ENCODE measurements around the gene MEF2B.

MEF2B gene

DNA sequence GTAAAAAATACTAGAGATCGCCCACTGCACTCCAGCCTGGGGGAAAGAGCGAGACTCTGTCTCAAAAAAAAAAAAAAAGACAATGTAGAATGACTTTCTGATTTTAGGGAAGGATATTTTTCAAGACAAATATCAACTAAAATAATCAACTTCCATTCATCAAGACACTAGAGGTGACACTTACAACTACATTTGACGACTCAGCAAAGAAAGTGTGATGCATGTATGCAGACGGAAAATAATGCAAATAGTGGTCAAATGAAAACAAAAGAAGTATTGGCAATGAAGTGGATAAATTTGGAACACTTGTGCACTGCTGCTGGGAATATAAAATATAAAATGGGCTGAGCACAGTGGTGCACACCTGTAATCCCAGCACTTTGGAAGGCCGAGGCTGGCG is 44.0 kb downstream of the MEF2B start:
- Histone ChIP-seq H3K4me3 (no peak overlapping the region), H3K9me3 (peaks cover 0 to 6% (median 0%) of the 10 kb centered on the region in 3 donors), H3K27me3 (no peaks in the 10 kb centered on the region), H3K4me1 (no peaks in the 10 kb centered on the region), H3K36me3 (peaks cover 7 to 35% (median 12%) of the 10 kb centered on the region in 3 donors), H3K27ac (no peak overlapping the region)
- DNase-seq: no peak
- TF ChIP-seq, protein P1, sequence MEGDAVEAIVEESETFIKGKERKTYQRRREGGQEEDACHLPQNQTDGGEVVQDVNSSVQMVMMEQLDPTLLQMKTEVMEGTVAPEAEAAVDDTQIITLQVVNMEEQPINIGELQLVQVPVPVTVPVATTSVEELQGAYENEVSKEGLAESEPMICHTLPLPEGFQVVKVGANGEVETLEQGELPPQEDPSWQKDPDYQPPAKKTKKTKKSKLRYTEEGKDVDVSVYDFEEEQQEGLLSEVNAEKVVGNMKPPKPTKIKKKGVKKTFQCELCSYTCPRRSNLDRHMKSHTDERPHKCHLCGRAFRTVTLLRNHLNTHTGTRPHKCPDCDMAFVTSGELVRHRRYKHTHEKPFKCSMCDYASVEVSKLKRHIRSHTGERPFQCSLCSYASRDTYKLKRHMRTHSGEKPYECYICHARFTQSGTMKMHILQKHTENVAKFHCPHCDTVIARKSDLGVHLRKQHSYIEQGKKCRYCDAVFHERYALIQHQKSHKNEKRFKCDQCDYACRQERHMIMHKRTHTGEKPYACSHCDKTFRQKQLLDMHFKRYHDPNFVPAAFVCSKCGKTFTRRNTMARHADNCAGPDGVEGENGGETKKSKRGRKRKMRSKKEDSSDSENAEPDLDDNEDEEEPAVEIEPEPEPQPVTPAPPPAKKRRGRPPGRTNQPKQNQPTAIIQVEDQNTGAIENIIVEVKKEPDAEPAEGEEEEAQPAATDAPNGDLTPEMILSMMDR (IDR thresholded peaks at IDR 0.05): no peak
- intact Hi-C loops (cut with DNase I; ENCODE audit: low total_unique reads): no loop called here

DNA sequence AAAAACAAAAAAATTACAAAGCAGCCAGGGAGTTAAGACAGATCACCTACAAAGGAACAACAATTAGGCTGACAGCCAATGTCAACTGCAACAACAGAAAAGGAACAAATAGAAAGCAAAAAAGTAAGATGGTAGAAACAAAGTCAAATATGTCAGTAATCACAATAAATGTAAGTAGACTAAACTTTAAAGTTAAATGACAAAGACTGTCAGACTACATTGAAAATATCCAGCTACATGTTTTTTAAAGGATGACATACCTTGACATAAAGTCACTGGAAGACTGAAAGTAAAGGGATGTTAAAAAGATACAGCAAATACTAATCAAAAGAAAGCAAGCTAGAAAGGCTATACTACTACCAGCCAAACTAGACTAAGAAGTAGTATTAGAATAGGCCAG is 46.7 kb downstream of the MEF2B start:
- peaks cover 23 to 43% (median 24%) of the 10 kb centered on the region in 3 donors for H3K36me3 ChIP-seq
- DNase-seq: no peak
- H3K27ac ChIP-seq: no peak overlapping the region
- no peaks in the 10 kb centered on the region for H3K4me1 ChIP-seq
- H3K4me3 ChIP-seq: no peak overlapping the region
- H3K27me3 ChIP-seq: no peaks in the 10 kb centered on the region
- TF ChIP-seq, protein P1 (IDR thresholded peaks at IDR 0.05): no peak
- intact Hi-C loops (cut with DNase I; ENCODE audit: low total_unique reads): no loop called here
- peaks cover 0 to 6% (median 0%) of the 10 kb centered on the region in 3 donors for H3K9me3 ChIP-seq

DNA sequence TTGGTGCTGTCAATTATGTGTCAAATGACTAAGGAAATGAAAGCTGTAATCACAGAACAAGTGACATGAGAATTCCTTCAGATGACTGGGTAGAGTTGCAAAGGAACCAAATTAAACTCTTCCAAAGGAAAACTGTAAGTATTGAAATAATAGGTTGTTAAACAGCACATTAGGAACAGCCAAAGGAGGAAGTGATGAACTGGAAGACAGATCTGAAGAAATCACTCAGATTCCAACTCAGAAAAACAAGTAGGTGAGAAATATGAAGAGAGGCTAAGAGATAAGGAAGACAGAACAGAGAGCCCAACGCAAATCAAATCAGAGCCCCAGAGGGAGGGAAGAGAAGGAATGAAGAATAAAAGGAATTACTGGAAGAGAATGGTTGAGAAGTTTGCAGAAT is 47.2 kb downstream of the MEF2B start:
- H3K36me3 ChIP-seq: peaks cover 23 to 48% (median 24%) of the 10 kb centered on the region in 3 donors
- H3K9me3 ChIP-seq: peaks cover 0 to 6% (median 0%) of the 10 kb centered on the region in 3 donors

DNA sequence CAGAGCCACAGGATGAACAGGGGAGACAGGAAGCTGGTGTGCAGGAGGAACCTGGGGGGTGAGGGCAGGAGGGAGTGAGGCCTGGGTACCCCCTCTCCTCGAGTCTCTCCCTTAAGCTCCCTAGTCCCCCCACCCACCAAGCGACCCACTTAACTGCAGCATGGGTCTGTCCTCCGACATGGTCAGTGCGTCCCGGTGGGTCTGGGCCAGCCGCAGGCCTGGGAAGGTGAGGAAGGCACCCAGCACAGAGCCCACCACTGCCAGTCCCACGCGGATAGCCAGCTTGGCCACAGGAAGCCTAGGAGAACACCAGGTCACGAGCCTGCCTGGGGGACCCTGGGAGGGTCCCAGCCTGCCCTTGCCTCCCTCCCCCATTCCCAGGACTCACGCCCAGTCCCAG is 48.7 kb downstream of the MEF2B start:
- Histone ChIP-seq H3K36me3 (peaks cover 23 to 48% (median 24%) of the 10 kb centered on the region in 3 donors), H3K27ac (no peak overlapping the region), H3K27me3 (no peaks in the 10 kb centered on the region), H3K4me1 (no peaks in the 10 kb centered on the region), H3K9me3 (peaks cover 0 to 6% (median 0%) of the 10 kb centered on the region in 3 donors), H3K4me3 (no peak overlapping the region)
- intact Hi-C loops (cut with DNase I; ENCODE audit: low total_unique reads): no loop called here
- no peak for DNase-seq
- TF ChIP-seq, protein P1 (IDR thresholded peaks at IDR 0.05): no peak

More for the DNA sequence above, 47.2 kb downstream of the MEF2B start:
- intact Hi-C loops (cut with DNase I; ENCODE audit: low total_unique reads): no loop called here
- no peaks in the 10 kb centered on the region for H3K4me1 ChIP-seq
- TF ChIP-seq, protein P1 (IDR thresholded peaks at IDR 0.05): no peak
- no peaks in the 10 kb centered on the region for H3K27me3 ChIP-seq
- H3K27ac ChIP-seq: no peak overlapping the region
- DNase-seq: no peak
- no peak overlapping the region for H3K4me3 ChIP-seq

DNA sequence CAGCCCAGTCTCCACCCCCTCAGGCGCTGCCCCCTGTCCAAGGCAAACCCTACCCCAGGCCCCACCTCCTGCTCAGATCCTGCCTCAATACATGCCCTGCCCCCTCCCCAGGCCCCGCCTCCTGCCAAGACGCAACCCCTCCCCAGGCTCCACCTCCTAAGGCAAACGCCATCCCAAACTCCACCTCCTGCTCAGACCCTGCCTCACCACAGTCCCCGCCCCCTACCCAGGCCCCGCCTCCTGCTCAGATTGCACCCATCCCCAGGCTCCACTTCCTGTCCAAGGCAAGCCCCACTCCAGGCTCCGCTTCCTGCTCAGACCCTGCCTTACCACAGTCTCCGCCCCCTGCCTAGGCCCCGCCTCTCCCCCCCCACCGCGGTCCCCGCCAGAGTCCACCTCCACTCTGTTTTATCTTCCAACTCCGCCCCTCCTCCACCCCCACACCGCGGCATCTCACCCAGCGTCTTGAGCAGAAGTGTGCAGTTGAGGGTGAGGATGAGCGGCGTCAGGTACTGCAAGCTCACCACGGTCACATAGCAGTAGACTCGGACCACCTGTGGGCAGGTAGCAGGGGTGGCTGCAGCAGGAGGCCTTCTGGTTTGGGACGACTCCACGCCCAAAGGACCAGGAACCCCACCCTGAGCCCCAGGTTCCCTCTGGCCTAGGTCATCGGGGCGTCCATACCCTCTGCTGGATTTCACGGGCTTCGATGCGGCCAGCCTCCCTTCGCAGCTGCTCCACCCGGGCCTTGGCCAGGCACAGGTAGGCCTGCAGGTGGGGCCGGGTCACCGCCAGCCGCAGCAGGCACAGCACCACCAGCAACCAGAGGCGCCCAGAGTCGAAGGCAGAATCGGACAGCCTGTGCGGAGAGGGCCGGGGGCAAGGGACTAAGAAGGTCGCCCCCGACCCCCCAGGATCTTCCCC is 49.5 kb downstream of the MEF2B start:
- H3K27me3 ChIP-seq: no peaks in the 10 kb centered on the region
- H3K4me1 ChIP-seq: no peaks in the 10 kb centered on the region
- no peak overlapping the region for H3K4me3 ChIP-seq
- H3K36me3 ChIP-seq: peaks cover 23 to 48% (median 24%) of the 10 kb centered on the region in 3 donors
- DNase-seq: no peak
- TF ChIP-seq, protein P1 (IDR thresholded peaks at IDR 0.05): no peak
- no peak overlapping the region for H3K27ac ChIP-seq
- peaks cover 0 to 6% (median 0%) of the 10 kb centered on the region in 3 donors for H3K9me3 ChIP-seq
- intact Hi-C loops (cut with DNase I; ENCODE audit: low total_unique reads): no loop called here
